Muscle of arm (tissue), 12 donors: ENCODE data around the gene TIGD1. TPM values are rescaled to one million over a fixed set of nuclear protein-coding genes. Genes with fewer than 3 reads are reported as not detected.

Source experiments
- DNase-seq: peaks from one replicate; pipeline ENCODE4 v3.0.0-alpha.2; 2013
- polyA plus RNA-seq, 12 donors: library from polyadenylated mRNA; unstranded; fragments of 120-200 nt; gene quantifications; one replicate each; pipeline ENCODE4 v1.2.1, GENCODE V29; 2013; ENCODE audit not compliant: insufficient read length in 12 of 12

The TIGD1 gene
- polyA plus RNA-seq, 12 donors: 4.0 to 9.1 (median 6.8) TPM; not detected in 1

DNA sequence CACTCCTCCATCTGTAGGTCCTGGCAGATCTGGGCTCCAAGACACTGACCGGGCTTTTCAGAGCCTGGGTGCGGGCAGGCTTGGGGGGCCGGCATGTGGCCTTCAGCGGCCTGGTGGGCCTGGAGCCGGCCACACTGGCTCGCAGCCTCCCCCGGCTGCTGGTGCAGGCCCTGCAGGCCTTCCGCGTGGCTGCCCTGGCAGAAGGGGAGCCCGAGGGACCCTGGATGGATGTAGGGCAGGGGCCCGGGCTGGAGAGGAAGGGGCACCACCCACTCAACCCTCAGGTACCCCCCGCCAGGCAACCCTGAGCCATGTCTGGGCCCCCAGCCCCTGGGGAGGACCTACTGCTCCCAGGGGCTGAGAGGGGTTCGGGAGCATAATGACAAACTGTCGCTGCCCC, 25.2 kb downstream of the TIGD1 start:
- DNase-seq: no peak

DNA sequence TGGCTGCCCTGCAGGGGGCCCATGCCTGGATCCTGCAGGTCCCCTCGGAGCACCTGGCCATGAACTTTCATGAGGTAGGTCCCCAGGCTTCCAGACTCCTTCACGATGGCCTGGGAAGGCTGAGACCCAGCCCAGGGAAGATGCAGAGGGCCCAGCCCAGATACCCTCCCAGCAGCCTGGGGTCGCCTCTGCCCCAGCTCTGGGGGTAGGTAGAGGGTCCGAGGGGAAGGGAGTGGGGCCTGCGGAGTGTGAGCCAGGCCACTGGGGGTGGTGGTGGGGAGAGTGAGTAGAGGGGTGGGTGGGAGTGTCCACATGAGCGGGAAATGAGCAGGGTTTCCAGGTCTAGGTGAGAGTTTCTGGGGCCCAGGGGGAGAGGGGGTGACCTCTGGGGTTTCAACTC, 25.6 kb downstream of the TIGD1 start:
- DNase-seq: no peak

DNA sequence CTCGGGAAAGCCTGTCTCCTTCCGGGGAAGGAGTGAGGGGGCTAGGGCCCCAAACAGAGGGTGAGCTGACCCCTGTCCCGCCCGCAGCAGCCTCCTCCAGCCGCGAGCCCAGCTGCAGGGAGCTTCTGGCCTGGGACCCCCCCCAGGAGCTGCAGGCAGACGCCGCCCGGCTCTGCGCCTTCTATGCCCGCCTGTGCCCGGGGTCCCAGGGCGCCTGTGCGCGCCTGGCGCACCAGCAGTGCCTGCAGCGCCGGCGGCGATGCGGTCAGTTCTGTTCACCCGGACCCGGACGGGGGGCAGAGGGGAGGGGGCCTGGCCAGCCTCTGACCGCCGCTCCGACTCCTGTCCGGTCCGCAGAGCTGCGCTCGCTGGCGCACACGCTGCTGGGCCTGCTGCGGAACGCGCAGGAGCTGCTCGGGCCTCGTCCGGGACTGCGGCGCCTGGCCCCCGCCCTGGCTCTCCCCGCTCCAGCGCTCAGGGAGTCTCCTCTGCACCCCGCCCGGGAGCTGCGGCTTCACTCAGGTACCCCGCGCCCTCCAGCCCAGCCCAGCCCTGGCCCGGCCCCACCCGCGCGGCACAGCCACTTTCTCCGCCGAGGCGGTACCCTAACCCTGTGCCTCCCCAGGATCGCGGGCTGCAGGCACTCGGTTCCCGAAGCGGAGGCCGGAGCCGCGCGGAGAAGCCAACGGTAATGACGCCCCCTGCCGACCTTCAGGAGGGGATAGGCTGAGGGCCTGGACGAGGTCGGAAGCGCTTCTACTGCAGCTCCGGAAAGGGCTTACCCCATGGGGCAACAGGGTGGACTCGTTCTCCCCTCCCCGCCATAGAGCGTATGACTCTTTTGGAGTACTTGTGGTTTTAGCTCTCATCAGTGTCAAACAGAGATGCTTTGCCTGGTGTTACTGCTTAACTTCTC, 26.4 kb downstream of the TIGD1 start:
- no peak for DNase-seq

DNA sequence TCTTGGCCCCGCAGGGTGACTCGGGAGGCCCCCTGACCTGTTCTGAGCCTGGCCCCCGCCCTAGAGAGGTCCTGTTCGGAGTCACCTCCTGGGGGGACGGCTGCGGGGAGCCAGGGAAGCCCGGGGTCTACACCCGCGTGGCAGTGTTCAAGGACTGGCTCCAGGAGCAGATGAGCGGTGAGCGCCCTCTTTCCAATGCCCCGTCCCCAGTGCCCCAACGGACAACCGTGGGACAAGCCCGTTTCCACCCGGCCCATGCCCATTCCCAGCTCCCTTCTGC, 27.0 kb downstream of the TIGD1 start:
- DNase-seq: no peak

DNA sequence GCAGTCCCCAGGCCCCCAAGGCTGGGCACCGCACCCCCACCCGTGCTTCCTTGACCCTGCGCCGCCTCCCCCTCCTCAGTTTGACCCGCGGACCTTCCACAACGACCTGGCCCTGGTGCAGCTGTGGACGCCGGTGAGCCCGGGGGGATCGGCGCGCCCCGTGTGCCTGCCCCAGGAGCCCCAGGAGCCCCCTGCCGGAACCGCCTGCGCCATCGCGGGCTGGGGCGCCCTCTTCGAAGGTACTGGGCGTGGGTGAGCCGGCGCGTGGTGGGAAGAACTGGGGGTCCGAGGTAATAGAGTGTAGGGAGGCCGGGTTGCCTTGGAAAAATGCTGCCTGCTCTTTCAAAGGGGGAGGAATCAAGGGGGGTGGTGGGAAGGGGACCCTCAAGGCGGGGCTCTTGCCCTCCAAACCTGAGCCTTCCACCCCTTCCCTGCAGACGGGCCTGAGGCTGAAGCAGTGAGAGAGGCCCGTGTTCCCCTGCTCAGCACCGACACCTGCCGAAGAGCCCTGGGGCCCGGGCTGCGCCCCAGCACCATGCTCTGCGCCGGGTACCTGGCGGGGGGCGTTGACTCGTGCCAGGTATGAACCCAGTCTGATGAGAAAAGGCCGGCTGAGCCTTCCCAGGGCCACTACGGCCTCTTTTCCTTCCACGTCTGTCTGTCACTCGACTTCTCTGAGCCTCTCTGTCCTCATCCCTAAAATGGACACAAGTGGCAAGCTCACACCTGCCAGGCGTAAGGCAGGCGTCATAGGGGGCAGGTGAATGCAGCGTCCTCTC, 27.5 kb downstream of the TIGD1 start:
- DNase-seq: no peak

DNA sequence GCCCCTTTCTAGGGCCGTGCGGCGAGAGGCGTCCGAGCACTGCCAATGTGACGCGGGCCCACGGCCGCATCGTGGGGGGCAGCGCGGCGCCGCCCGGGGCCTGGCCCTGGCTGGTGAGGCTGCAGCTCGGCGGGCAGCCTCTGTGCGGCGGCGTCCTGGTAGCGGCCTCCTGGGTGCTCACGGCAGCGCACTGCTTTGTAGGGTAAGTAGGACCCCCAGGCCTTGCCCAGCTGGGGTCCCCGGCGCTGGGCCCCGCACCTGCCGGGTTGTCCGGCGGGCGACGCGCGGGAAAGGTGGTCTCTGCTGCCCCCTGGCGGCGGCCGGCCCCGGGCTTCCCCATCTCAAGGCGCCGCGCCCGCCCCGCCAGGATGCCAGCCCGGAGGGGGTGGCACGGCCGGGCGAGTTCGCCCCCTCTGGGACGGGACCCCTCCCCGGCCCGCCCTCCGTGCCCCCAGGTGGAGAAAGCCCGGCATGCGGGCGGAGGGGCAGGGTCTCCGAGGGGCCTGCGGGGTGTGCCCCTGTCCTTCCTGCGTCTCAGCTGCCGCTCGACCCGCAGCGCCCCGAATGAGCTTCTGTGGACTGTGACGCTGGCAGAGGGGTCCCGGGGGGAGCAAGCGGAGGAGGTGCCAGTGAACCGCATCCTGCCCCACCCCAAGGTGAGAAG, 28.3 kb downstream of the TIGD1 start:
- no peak for DNase-seq

DNA sequence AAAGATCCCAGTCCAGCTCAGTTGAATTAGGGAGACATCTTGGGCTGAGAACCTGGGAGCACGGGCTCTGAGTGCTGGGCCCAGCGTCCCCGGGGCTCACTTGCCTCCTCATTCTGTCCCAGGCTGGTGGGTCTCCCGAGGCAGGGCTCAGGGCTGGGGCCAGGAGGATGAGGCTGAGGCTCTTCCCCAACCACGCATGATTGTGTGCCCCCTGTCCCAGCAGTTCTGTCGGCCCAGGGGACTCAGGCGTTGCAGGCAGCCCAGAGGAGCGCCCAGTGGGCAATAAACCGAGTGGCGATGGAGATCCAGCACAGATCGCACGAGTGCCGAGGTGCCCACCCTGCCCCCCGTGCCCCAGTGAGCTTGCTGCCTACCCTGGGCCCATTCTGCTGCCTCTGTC, 29.3 kb downstream of the TIGD1 start:
- no peak for DNase-seq

DNA sequence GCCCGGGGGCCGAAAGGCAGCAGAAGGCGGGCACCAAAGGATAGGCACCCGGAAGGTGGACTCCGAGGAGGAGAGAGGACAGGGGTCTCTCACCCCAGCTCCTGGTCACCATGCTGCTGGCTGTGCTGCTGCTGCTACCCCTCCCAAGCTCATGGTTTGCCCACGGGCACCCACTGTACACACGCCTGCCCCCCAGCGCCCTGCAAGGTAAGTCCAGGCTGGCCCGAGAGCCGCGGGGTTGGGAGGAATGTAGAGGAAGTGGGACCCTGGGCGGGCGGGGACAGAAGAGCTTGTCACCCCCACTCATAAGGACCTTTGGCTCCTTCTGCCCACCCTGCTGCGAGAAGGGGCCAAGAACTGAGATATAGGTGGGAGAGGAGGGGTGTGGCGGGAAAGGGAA, 29.9 kb downstream of the TIGD1 start:
- DNase-seq: no peak

DNA sequence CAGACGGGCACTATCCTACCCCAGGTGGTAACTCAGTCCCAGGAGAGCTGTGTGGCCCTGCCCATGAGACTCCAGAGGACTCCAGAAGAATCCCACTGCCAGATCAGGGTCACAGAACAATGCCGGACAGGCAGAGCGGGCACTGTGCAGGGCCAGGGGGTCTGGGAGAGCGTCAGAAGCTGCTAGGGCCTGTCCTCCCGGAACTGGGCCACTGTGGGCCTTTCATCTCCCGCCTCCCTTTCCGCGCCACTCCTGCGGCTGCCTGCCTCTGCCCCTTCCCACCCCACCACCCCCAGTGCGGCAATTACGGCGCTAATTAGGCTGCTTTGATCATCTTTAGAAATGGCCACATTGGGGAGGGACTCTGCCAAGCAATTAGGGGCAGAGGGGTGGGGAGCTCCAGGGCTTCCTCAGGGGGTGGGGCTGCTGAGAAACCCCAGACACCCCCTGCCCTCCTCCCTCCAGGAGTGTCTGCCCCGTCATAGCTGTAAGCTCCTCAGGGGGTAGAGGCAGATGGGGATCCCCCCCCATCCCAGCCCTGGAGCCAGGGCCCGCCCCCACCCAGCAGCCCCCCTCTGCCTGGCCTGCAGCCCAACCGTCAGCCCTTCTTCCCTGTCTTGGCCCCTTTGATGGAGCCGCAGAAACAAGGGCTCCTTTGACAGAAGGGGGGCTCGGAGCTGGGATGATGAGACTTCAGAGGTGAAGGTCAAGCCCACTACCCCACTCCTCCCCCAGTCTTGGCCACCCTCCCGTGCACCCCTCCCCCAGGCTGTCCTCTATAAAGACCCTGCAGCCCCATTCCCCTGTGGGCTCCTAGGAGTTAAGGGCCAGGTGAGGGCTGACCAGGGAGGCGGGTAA, 30.5 kb downstream of the TIGD1 start, which contains the start of gene PRSS56:
Gene PRSS56, plus strand, starts transcription at position 808 of the 858 bp plus-strand sequence. CDS start 211 bp downstream, outside the sequence.
- no peak for DNase-seq

DNA sequence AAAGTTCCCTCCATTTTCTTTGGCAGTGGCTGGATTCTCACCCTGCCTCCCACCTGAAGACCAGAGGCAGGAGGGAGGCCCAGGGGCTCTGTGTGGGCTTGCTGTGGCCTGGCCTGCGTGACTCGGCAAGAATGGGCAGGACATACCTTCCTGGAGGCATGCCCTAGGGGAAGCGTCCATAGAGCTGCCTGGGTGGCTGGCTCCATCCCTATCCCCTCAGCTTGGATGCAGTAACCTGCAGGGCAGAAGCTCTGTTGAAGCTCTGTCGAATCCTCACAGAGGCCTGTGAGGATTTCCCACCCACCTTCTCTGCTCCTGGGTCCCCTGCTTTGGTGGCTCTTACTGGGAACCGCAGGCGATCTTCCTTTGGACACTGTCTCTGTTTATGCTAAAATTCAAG, 31.5 kb downstream of the TIGD1 start:
- no peak for DNase-seq

DNA sequence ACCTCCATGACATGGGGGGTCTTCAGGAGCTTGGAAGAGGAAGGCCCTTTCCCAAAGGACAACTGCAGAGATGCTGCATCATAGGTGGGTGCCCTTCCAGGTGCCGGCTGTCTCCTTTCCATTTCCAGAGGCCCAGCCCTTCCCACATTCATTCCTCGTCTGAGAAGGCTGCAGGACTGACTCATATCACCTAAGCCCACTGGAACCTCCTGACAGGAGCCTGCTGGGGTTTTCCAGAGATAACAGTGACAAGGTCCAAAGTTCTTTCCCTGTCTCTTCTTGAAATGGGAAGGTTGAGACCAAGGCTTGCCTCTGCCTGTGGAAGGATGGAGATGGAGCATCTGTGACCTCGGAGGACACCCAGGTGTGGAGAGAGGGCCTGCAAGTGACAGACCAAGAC, 33.8 kb downstream of the TIGD1 start:
- DNase-seq: no peak

DNA sequence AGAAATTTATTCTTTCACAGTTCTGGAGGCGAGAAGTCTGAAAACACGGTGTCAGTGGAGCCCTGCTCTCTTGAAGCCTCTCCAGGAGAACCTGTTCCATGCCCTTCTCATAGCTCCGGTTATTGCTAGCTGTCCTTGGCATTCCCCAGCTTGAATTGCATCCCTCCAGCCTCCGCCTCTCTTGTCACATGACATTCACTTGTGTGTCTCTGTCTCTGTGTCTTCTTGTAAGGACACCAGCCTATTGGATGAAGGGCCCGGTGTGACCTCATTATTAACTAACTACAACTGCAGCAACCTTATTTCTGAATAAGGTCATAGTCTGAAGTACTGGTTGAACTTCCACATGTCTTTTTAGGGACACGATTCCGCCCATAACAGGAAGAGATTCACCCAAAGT, 34.7 kb downstream of the TIGD1 start:
- no peak for DNase-seq

DNA sequence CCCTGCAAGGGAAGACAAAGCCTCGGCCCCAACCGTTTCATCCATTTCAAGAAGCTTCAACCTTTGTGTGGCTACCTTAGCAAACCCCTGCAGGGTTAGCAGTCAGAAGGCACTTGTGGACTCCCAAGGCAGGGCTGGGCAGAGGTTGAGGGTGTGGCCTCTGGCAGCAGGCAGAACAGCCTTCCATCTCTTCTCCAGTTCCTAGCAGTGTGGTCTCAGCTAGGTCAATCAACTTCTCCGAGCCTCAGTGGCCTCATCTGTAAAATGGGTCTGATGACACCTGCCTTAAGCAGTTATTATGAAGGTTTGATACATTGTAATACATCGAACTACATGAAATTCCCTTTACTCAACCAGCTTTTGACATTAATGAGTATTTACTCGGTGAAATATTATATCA, 37.0 kb downstream of the TIGD1 start:
- DNase-seq: no peak

DNA sequence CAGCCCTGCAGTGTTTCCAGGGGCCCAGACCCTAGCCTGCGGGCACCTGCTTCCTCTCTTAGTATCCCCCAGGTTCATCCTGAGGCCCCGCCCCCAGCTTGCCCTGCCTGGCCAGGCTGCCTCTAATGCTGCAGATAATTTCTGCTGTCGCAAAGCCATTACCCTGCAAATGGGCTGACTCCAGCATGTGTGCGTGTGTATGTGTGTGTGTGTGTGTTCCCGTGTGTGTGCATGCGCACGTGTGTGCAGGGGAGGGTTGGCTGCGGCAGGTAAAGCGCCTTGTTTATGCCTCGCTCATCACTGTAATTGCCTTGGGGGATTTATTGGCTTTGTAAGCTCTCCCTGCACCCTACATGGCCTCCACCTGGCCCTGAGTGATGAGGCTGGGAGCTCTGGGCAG, 37.8 kb downstream of the TIGD1 start:
- DNase-seq: no peak

DNA sequence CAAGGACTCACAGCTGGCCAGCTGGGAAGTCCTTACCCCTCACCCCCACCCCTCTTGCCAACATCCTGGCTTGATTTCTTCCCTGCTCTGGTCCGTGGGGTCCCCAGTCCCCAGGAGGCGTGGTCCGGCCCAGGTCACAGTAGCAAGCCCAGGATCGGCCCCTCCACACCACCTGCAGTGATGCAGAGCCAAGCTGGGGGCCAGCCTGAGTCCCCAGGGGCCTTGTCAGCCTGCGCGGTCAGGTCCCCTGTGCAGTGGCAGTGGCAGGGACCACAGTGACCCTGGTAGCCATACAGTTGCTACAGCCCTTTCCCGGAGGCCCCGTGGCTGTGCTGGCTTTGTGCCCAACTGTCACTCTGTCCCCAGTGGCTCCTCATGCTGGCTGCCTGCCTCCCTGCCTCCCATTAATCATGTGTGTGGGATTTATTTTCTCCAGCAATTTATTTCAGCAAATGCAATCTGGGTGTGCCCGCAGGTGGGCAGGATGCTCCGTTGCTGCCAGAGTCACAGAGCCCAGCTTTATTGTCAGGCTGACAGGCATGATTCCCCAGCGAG, 38.9 kb downstream of the TIGD1 start:
- no peak for DNase-seq

DNA sequence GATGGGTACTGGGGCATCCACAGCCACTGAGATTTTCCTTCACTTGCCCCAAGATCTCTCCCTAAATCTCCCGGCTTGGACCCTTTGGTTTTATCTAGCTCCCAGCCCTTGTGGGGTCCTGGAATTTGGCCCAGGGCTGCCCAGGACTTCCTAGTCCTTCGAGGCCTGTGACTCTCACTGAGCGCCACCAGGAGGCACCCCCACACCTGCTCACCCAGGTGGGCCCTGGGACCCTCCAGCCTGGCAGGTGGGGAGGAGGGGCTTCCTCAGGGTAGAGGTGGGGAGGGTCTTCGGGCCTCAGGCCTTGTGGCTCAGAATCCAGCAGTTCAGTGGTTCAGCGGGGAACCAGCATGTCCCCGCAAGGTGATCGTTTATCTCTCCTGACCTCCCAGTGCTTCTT, 42.1 kb downstream of the TIGD1 start:
- no peak for DNase-seq

DNA sequence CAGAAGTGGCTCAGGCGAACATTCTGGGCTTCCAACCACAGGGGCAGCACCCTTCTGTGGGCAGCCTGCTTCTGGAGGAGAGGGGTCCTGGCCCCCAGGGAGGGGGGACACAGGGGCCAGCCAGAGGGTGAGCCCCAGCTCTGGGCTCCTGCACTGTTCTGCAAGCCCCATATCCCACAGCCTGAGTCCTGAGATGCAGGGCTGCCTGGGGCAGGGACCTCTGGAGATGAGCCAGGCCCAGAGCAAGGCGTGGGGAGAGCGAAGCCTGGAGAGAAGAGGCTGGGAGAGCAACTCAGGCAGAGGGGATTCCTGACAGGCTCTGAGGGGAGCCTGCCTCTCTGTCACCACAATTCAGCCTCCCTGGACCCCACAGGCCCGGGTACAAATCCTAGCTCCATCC, 43.6 kb downstream of the TIGD1 start:
- no peak for DNase-seq

DNA sequence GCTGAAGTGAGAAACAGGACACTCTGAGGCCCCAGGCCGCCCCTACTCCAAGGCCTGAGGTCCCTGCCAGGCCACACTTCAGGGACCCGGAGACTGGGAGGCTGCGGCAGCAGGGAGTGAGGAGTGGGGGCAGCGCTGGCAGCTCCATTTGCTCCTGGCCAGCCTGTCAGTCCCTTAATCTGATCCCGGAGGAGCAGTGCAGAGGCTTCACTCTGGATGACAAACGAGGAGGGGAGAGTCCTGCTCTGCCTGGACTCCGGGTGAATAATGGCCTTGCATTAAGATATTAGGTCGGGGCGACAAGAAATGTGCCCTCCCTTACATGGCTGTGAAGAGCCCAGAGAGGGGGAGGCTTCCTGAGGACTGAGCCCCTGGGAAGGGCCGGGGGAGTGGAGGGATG, 44.5 kb downstream of the TIGD1 start:
- no peak for DNase-seq

DNA sequence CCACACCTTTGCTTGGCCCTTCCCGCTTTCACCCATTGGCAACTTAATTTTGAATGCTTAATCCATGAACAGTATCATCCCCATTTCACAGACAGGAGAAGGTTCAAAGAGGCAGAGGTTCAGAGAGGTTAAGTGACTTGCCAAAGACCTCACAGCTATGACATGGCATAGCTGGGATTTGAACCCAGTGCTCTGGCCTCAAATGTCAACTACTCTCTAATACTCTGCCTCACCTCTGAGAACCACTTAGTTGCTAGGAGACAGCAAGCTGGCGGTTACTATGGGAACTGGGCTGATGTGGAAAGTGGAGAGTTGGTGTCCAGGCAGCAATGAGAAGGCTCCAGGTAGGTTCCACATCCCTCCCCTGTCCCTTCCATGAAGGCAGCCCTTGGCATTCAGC, 45.9 kb downstream of the TIGD1 start:
- no peak for DNase-seq

DNA sequence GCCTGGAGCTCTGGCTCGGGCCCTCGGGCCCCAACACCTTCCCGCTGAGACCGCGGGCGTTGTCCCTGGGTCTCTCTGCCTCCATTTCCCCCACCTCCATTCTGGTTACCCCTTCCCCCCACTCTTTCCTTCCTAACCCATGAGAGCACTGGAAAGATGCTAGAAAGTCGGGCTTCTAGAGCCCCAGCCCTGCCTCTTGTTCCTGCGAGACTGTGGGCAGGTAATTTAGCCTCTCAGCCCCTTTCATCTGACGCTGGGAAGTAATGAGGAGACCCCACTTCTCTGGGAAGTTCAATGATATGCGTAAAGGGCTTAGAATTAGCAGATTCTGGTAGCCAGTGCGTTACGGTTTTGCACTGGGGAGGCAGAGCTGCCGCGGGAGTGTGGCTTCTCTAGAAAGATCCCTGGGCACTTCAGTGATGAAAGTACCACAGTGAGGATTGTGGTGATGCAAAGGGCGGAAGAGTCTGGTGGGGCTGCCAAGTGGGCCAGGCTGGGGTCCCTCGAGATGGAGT, 46.5 kb downstream of the TIGD1 start:
- no peak for DNase-seq
